GM21526 (cell line): ENCODE results near the gene MBD3L2B.

ENCODE experiments used
- ATAC-seq: cut with Tn5 transposase; IDR thresholded peaks from one replicate; pipeline ENCODE4 v1.9.1; 2021; ENCODE audit warnings: moderate library complexity; ENCODE audit not compliant: unreplicated experiment, low FRiP score

Gene MBD3L2B

GRCh38 chr19:7018828-7019227 lies 2.4 kb downstream of the MBD3L2B start:
- no peak for ATAC-seq

GRCh38 chr19:7013678-7014077 lies 7.6 kb downstream of the MBD3L2B start:
- no peak for ATAC-seq

GRCh38 chr19:7010722-7011593 lies 10.3 kb downstream of the MBD3L2B start:
- ATAC-seq: no peak

GRCh38 chr19:7007859-7008258 lies 13.4 kb downstream of the MBD3L2B start:
- no peak for ATAC-seq

GRCh38 chr19:7006135-7006704 lies 15.0 kb downstream of the MBD3L2B start:
- no peak for ATAC-seq

GRCh38 chr19:7004313-7004931 lies 16.8 kb downstream of the MBD3L2B start:
- no peak for ATAC-seq

- ATAC-seq: no peak
Observed at GRCh38 chr19:7000816-7001215, 20.4 kb downstream of the MBD3L2B start.

GRCh38 chr19:7000333-7000732 lies 20.9 kb downstream of the MBD3L2B start:
- ATAC-seq: no peak

GRCh38 chr19:6999933-7000332 lies 21.3 kb downstream of the MBD3L2B start:
- ATAC-seq: no peak

GRCh38 chr19:6997679-6998445 lies 23.4 kb downstream of the MBD3L2B start:
- ATAC-seq: no peak

- ATAC-seq: no peak
Observed at GRCh38 chr19:6996810-6997209, 24.4 kb downstream of the MBD3L2B start.

- ATAC-seq: no peak
Observed at GRCh38 chr19:6995054-6995453, 26.2 kb downstream of the MBD3L2B start.

GRCh38 chr19:6988257-6988656 lies 33.0 kb downstream of the MBD3L2B start:
- no peak for ATAC-seq

GRCh38 chr19:6987850-6988249 lies 33.4 kb downstream of the MBD3L2B start:
- ATAC-seq: no peak

- ATAC-seq: no peak
Observed at GRCh38 chr19:6983448-6983847, 37.8 kb downstream of the MBD3L2B start.

- no peak for ATAC-seq
Observed at GRCh38 chr19:6979399-6979798, 41.8 kb downstream of the MBD3L2B start.

- no peak for ATAC-seq
Observed at GRCh38 chr19:6976197-6976596, 45.0 kb downstream of the MBD3L2B start.

- ATAC-seq: no peak
Observed at GRCh38 chr19:6971366-6971765, 49.9 kb downstream of the MBD3L2B start.

GRCh38 chr19:6970443-6970842 lies 50.8 kb downstream of the MBD3L2B start:
- ATAC-seq: no peak

- ATAC-seq: no peak
Observed at GRCh38 chr19:6970021-6970420, 51.2 kb downstream of the MBD3L2B start.

- ATAC-seq: no peak
Observed at GRCh38 chr19:6969490-6969889, 51.7 kb downstream of the MBD3L2B start.
